GM12892 (cell line): ENCODE data around the gene KRABD2.

Experiments used
- POLR2A ChIP-seq: IDR thresholded peaks from 2 replicates; pipeline ENCODE4 v1.6.1; 2011; ENCODE audit warnings: low read depth, low read length, control low read depth
- POLR2AphosphoS5 ChIP-seq: IDR thresholded peaks from 2 replicates; pipeline ENCODE4 v1.6.1; 2011; ENCODE audit warnings: low read depth, low read length, control low read depth

DNA sequence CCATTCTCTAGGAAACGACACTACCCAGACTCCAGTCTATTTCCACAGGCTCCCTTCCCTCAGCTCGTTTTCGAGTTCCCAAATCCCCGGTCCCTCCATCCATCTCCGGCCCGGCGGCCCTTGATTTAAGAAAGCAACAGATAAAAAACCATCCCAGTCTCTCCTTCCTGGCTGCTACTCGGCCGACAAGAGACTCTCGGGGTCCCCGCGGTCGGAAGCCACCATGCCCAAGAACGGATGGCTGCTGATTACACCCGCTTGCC is 6.3 kb upstream of the KRABD2 start:
- no peak for TF ChIP-seq POLR2A
- no peak for TF ChIP-seq POLR2AphosphoS5
